HG02571 (cell line): Measurements from ENCODE around the gene TMEM63A.
"Not testable (repeated sequence)": the region's sequence is repeated elsewhere in the genome, so short reads cannot be mapped to it uniquely, and the experiment has no call there.

Experiments used
- ATAC-seq: cut with Tn5 transposase; IDR thresholded peaks from one replicate; pipeline ENCODE4 v1.9.1; 2021; ENCODE audit warnings: mild to moderate bottlenecking, moderate library complexity; ENCODE audit not compliant: unreplicated experiment

TMEM63A gene

DNA sequence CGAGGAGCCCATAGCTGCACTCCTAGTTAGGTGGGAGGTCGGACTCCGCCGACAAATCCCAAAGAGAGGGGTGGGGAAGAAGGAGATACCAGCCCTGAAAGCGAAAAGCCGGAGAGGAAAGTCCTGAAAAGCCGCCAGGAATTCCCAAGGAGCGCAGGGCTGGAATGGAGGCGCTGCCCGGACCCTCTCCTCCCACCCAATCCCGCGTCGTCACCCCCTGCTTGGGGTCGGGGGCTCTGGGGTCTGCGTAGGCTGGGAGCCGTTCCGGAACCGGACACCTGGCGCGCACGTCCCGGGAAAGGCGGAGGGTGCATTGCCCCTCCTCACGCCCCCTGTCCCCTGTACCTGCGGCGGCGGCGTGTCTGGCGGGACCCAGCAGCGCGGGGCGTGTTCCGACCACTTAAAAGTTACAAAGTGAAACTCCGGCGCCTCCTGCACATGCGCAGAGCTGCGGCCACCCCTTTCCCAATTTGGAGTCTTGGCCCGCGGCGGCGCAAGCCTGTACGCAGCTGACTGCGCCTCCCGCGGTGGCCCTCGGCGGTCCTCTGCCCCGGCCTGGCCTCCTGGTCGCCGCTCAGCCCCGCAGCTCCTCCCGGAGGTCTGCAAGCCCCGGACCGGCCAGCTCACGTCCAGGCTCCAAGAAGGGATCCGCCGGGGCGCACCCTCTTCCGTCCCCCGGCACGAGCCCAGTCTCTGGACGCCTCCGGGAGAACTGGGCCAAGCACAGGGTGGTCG lies at the start of gene TMEM63A:
TSS of gene TMEM63A (minus strand) at position 422 of the 735 bp plus-strand sequence. CDS start 4,800 bp downstream, outside the sequence.
- peak; percentile 75 for ATAC-seq

DNA sequence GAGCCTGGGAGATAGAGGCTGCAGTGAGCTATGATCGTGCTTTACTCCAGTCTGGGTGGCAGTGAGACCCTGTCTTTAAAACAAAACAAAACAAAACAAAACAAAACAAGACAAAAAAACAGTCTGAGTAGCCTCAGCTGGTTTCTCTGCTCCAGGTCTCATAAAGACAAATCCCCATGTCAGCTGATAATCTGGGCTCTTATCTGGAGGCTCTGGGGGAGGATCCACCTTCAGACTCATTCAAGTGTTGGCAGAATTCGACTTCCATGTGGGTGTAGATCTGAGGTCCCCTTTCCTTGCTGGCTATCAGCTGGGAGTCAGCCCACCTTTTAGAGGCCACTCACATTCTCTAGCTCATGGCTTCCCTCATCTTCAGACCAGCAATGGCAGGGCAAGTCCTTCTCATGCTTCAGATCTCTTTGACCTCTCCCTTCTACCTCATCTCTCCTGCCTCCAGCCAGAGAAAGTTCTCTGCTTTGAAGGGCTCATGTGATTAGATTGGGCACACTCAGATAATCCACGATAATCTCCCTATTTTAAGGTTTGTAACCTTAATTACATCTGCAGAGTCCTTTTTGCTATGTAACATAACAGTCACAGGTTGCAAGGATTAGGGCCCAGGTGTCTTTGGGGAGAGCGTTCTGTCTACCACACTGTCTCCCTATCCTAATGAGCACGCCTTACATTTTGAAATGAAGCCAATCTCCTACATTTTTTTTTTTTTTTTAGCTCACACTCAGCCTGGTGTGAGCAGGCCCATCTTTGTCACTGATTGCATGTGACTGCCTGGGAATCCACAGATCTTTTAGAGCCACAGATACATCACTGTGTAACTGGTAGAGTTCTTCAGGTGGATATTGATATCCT lies 49.3 kb upstream of the TMEM63A start:
- ATAC-seq, result no peak

DNA sequence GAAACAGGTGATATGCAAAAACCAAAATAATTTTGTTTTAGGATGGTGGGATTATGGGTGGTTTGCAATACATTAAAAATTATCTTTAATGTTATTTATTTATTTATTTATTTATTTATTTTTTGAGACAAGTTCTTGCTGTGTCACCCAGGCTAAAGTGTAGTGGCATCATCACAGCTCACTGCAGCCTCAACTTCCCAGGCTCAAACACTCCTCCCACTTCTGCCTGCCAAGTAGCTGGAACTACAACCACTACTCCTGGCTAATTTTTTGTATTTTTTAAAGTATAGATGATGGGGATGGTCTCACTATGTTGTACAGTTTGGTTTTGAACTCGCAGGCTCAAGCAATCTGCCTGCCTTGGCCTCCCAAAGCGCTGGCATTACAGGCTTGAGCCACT lies 48.4 kb upstream of the TMEM63A start:
- ATAC-seq, result no peak

GRCh38 chr1:225929462-225929861 lies 47.3 kb upstream of the TMEM63A start:
- not testable (repeated sequence) for ATAC-seq

GRCh38 chr1:225928186-225929175 lies 46.3 kb upstream of the TMEM63A start:
- no peak for ATAC-seq

DNA sequence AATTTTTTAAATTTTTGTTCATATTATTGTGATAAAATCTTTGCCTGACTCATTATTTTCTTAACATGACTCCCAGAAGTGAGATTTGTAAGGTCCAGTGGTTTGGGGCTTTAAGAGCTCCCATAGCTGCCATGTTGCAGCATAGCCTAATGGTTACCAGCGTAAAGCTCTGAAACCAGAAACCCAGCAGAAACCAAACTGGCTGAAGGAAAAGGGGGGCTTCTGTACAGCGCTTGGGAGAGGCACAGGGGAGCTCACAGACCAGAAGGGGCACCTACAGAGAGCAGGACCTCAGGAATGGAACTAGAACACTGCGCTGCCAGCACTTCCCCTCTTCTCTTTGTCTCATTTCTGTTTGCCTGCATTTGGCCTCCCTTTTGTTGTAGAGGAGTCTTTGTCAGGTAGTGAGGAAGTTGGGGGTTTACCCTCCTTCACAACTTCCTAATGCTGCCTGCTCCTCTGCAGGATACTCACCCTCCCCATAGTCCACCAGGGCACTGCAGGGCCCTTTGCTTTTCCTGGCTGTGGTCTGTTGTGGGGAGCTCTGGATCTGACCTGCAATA lies 44.5 kb upstream of the TMEM63A start:
- ATAC-seq, result no peak

GRCh38 chr1:225923692-225924555 lies 41.7 kb upstream of the TMEM63A start, which contains the start of gene PYCR2:
TSS of gene PYCR2 (minus strand) at chr1:225924250. CDS start at chr1:225924110, 140 bp downstream.
- ATAC-seq, result peak; percentile 95

- no peak for ATAC-seq
These were observed 41.2 kb upstream of the TMEM63A start for GRCh38 chr1:225923381-225923691.

GRCh38 chr1:225921734-225922709 lies 39.8 kb upstream of the TMEM63A start:
- no peak for ATAC-seq

DNA sequence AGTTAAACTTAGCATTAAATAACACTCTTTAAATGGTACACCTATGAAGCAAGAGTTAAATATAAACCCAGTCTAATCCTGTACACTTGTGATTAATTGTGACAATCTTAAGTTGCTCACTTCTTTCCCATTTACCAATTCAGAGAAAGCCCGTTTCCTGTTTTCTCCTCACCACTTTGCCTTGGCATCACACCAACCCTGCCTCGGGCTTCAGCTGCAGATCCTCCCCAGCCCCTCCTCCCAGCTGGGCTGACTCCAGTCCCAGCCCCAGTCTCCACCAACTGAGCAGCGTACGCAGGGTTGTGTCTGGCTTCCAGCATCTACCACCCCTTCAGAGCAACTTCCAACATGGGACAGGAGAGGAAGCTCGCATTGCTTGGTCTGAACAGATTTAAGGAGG lies 37.7 kb upstream of the TMEM63A start:
- ATAC-seq, result no peak

GRCh38 chr1:225918280-225918679 lies 36.1 kb upstream of the TMEM63A start:
- no peak for ATAC-seq

DNA sequence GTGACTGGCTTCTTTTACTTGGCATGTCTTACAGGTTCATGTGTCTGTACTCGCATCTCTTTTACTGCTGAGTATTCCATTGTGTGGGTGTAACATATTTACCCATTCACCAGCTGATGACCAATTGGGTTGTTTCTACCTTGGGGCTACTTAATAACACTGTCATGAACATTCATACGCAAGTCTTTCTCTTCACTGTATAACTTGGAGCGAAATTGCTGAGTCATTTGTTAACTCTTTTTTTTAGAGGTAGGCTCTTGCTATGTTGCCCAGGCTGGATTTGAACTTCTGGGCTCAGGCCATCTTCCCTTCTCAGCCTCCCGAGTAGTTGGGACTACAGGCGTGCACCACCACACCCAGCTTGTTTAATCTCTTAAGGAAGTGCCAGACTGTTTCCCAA lies 35.4 kb upstream of the TMEM63A start:
- ATAC-seq, result no peak

- ATAC-seq, result no peak
These were observed 34.9 kb upstream of the TMEM63A start for GRCh38 chr1:225917101-225917500.

GRCh38 chr1:225915538-225915991 lies 33.4 kb upstream of the TMEM63A start:
- no peak for ATAC-seq

GRCh38 chr1:225914947-225915346 lies 32.8 kb upstream of the TMEM63A start:
- ATAC-seq, result no peak

- no peak for ATAC-seq
These were observed 32.2 kb upstream of the TMEM63A start for GRCh38 chr1:225914391-225914790.

GRCh38 chr1:225911191-225912130 lies 29.3 kb upstream of the TMEM63A start:
- ATAC-seq, result no peak
